Measurements from ENCODE around the gene CHST14. TPM values are rescaled to one million over a fixed set of nuclear protein-coding genes. Genes with fewer than 3 reads are reported as not detected.

The CHST14 gene
- total RNA-seq, 3 donors from 2014 or later = 8.8 to 10.8 (median 9.3) TPM

DNA sequence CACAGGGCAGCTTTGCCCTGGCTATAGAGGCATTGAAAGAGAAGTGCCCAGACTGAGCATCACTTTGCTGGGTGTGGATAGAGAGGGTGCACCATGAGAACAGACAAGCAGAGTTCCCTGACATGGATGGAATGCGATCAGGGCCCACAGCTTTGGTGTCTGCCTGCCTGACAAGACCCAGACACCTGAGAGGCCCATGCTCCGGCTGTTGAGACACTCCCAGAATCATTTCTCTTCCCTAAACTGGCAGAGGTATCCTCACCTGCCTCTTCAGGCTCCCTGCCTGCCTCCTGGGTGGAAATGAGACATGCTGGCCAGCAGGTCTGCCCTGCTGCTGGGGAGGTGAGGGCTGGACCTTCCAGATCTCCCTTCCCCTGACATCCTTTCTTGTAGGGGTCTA is 10.4 kb upstream of the CHST14 start:
- Histone ChIP-seq H3K27me3 (no peaks in the 10 kb centered on the region), H3K27ac (no peak overlapping the region), H3K9me3 (no peaks in the 10 kb centered on the region), H3K36me3 (no peaks in the 10 kb centered on the region), H3K4me3 (no peak overlapping the region), H3K4me1 (peaks cover 0 to 5% of the 10 kb centered on the region in 2 donors)
- intact Hi-C loops (cut with DNase I; ENCODE audit: low total_unique reads) = no loop called here
- DNase-seq (ENCODE audit: low spot score in 2 of 2) = no peak
- TF ChIP-seq POLR2AphosphoS5 (IDR thresholded peaks at IDR 0.05) = no peak
- no peak for TF ChIP-seq POLR2A (IDR thresholded peaks at IDR 0.05)
- TF ChIP-seq CTCF (IDR thresholded peaks at IDR 0.05) = no peak

- no peaks in the 10 kb centered on the region for H3K27me3 ChIP-seq
- DNase-seq (ENCODE audit: low spot score in 2 of 2) = no peak
- H3K27ac ChIP-seq = no peak overlapping the region
- intact Hi-C loops (cut with DNase I; ENCODE audit: low total_unique reads) = no loop called here
- no peak overlapping the region for H3K4me3 ChIP-seq
- H3K4me1 ChIP-seq = no peaks in the 10 kb centered on the region
- no peaks in the 10 kb centered on the region for H3K36me3 ChIP-seq
- H3K9me3 ChIP-seq = no peaks in the 10 kb centered on the region
- TF ChIP-seq CTCF (IDR thresholded peaks at IDR 0.05) (no peak), POLR2AphosphoS5 (IDR thresholded peaks at IDR 0.05) (no peak), POLR2A (IDR thresholded peaks at IDR 0.05) (no peak)
Observed at GRCh38 chr15:40461958-40462357, 8.8 kb upstream of the CHST14 start.

- DNase-seq (ENCODE audit: low spot score in 2 of 2) = no peak
- Histone ChIP-seq H3K9me3 (no peaks in the 10 kb centered on the region), H3K4me1 (no peaks in the 10 kb centered on the region), H3K27me3 (no peaks in the 10 kb centered on the region), H3K4me3 (no peak overlapping the region), H3K27ac (no peak overlapping the region), H3K36me3 (no peaks in the 10 kb centered on the region)
- no peak for TF ChIP-seq POLR2A (IDR thresholded peaks at IDR 0.05)
- TF ChIP-seq CTCF (IDR thresholded peaks at IDR 0.05) = no peak
- TF ChIP-seq POLR2AphosphoS5 (IDR thresholded peaks at IDR 0.05) = no peak
- intact Hi-C loops (cut with DNase I; ENCODE audit: low total_unique reads) = no loop called here
Observed at GRCh38 chr15:40463279-40463678, 7.5 kb upstream of the CHST14 start.

GRCh38 chr15:40463886-40464545 is 6.8 kb upstream of the CHST14 start:
- Histone ChIP-seq H3K27ac (no peak overlapping the region), H3K27me3 (no peaks in the 10 kb centered on the region), H3K36me3 (no peaks in the 10 kb centered on the region), H3K9me3 (no peaks in the 10 kb centered on the region), H3K4me3 (no peak overlapping the region), H3K4me1 (no peaks in the 10 kb centered on the region)
- intact Hi-C loops (cut with DNase I; ENCODE audit: low total_unique reads) = no loop called here
- TF ChIP-seq CTCF (IDR thresholded peaks at IDR 0.05) = no peak
- DNase-seq (ENCODE audit: low spot score in 2 of 2) = no peak

DNA sequence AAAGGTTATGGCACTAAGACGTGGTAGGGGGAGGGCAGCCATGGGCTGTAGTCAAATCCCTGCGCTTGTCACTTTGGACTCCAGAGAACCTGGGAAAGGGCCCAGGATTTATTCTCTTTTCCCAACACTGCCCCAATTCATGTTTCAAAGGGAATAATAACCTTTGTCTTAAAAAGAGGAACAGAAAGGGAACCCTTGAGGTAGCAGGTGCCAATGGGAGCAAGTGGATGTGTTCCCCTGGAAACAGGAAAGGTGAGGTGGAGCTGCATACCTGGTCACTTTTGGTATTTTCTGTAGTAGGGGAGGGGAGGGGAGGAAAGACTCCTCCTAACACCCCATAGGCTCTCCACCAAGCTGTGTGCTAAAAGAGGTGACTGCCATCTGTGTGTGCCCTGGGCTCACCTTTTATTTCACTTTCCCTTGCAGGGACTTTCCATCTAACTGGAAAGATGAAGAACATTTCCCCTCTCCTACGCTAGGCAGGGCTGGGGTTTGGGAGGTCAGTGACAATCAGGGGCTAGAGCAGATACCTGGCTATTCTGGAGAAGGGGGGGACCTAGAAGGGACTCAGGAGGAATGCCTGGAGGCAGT is 6.1 kb upstream of the CHST14 start:
- no peak for TF ChIP-seq POLR2A (IDR thresholded peaks at IDR 0.05)
- TF ChIP-seq CTCF (IDR thresholded peaks at IDR 0.05) = no peak
- no peak for TF ChIP-seq POLR2AphosphoS5 (IDR thresholded peaks at IDR 0.05)
- DNase-seq (ENCODE audit: low spot score in 2 of 2) = no peak
- intact Hi-C loops (cut with DNase I; ENCODE audit: low total_unique reads) = no loop called here

More for the DNA sequence above, 6.1 kb upstream of the CHST14 start:
- Histone ChIP-seq H3K9me3 (no peaks in the 10 kb centered on the region), H3K36me3 (no peaks in the 10 kb centered on the region), H3K4me1 (no peaks in the 10 kb centered on the region), H3K27me3 (no peaks in the 10 kb centered on the region), H3K27ac (no peak overlapping the region), H3K4me3 (no peak overlapping the region)

All from breast epithelium (tissue), 4 donors.